NCI-H524 (cell line): ENCODE data around the gene AK9.
"Not testable (repeated sequence)": the region's sequence is repeated elsewhere in the genome, so short reads cannot be mapped to it uniquely, and the experiment has no call there.

Experiments
- DNase-seq, 2 experiments: peaks; one replicate each; lab custom pipeline; 2025; lab: John Stamatoyannopoulos, UW

Gene AK9

DNA sequence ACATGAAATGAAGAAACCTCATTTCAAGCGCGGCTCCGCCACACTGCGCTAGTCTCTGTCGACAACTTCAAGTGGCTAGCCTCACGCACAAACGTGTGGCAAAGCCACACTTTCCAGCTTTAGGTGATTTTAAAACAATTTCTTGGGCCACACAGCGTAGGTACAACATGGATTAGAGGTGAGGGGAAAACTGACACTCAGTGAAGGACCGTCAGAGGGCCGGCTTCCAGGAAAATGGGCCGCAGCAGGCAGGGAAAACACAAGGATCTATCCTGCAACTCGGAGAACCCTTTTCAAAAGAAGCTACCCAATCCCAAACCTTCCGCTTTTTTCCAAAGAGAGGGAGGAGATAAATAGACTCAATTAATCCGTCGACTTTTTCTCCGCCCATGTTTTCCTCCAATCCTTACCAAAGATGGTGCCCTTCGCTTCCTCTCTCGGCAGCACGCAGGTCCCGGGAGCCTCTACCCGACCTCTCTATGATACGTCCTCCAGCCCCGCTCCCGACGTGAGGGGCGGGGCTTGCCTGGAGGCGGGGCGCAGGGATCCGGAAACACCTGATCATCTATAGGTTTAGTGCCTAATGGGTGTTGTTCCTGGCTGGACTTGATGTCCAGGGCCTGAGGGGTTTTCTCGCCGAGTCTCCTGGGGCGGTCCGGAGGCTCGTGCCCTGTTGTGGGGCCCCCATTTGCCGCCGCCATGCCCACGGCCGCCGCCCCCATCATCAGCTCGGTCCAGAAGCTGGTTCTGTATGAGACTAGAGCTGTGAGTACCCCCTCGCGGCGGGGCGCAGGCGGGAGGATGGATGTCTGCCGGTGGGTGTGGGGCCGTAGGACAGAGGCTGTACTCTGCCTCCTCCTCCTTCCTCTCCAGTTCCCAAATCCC lies at the start of gene AK9, which contains the start of gene FIG4:
AK9 (minus strand) TSS at position 466 of the 885 bp plus-strand sequence. CDS start 15,457 bp downstream, outside the sequence.
FIG4 (plus strand) TSS at position 560 of the 885 bp plus-strand sequence; CDS start at position 700, 140 bp downstream.
- DNase-seq = peak; percentile 91 to 95

DNA sequence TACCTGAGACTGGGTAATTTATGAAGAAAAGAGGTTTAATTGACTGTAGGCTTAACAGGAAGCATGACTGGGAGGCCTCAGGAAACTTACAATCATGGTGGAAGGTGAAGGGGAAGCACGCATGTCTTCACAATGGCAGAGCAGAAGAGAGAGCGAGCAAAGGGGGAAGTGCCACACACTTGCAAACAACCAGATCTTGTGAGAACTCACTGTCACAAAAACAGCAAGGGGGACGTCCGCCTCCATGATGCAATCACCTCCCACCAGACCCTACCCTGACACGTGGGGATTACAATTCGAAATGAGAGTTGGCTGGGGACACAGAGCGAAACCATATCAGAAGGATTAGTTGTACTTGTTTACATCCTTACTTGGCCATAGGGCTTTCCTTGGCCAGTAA lies 49.8 kb upstream of the AK9 start:
- peak in 1 of 2 experiments; percentile 5 for DNase-seq

DNA sequence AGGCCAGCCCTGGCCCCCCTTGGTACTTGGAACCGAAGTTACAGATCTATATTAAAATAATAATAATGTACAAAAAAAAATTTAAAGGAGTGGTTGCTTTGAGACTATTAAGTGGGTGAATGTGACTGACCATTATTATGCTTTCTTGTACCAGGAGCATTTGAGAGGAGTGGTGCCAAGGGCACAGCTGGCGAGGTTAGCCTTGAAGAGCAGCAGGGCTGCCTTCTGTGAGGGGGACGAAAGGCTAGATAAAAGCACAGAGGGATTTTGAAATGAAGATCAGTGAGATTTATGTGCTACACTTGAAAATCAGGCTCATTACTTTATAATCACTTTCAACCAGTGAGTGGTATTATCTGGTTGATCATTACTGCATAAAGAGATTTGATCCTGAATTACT lies 48.7 kb upstream of the AK9 start:
- DNase-seq = peak; percentile 63 to 87

DNA sequence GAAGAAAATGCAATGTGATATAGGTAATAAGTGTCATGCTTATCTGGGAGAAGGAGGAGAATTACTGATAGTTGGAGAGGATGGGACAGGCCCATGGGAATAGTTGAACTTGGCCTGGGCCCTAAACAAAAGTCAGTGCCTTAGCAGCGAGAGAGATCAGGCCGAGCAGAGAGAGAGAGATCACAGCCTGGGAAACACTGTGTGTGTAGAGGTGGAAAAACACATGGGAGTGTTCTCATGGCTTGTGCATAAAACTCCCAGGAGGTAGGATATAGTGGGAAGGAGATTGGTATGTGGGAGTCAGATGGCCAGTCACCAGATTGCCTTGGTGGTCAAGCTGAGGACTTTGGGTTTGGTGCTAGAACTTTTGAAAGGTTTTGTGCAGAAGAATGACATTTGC lies 47.7 kb upstream of the AK9 start:
- DNase-seq = no peak

DNA sequence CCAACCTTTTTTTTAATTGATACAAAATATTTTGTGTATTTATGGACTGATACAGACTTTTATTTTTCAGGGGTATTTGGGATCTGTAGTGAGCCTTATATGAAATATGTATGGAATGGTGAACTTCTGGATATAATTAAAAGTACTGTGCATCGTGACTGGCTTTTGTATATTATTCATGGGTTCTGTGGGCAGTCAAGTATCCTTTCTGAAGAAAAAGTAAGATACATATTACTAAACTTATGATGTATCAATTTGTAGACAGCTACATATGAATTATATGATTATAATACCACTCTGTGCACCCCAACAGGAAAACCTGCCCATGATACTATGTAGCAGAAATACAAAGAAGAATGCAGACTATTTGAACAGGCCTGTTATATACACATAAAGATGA lies 47.3 kb upstream of the AK9 start:
- DNase-seq = no peak

DNA sequence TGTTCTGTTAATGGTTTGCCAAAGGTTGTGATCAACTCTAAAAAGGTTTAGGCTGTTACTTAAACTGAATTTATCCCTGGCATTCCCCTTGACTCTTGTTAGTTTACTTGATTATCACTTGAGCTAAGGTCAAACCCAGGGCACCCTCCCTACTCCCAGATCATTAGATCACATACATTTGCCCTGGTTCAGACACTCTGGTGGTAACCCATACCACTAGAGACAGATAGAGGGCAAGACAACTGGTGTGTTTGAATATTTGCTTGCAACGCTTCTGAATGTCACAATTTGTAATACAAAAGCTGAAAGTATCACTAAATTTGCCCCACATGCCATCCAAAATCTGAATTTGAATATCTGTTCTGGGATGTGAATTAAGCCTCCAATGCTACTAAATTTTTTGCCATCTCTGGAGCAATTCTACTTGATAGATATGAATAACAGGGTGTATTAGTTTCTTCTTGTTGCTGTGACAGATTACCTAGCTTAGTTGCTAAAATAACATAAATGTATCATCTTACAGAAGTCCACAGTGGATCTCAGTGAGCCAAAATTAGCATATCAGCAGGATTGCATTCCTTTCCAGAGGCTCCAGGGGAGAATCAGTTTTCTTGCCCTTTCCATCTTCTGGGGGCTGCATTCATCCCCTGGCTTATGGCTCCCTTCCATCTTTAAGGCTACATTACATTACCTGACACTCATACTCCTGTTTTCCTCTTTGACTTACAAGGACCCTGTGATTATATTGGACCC lies 45.4 kb upstream of the AK9 start:
- DNase-seq = no peak

DNA sequence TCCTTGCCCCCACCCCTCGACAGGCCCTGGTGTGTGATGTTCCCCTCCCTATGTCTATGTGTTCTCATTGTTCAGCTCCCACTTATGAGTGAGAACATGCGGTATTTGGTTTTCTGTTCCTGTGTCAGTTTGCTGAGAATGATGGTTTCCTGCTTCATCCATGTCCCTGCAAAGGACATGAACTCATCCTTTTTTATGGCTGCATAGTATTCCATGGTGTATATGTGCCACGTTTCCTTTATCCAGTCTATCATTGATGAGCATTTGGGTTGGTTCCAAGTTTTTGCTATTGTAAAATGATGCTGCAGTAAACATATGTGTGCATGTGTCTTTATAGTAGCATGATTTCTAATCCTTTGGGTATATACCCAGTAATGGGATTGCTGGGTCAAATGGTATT lies 34.2 kb upstream of the AK9 start:
- not testable (repeated sequence) for DNase-seq

DNA sequence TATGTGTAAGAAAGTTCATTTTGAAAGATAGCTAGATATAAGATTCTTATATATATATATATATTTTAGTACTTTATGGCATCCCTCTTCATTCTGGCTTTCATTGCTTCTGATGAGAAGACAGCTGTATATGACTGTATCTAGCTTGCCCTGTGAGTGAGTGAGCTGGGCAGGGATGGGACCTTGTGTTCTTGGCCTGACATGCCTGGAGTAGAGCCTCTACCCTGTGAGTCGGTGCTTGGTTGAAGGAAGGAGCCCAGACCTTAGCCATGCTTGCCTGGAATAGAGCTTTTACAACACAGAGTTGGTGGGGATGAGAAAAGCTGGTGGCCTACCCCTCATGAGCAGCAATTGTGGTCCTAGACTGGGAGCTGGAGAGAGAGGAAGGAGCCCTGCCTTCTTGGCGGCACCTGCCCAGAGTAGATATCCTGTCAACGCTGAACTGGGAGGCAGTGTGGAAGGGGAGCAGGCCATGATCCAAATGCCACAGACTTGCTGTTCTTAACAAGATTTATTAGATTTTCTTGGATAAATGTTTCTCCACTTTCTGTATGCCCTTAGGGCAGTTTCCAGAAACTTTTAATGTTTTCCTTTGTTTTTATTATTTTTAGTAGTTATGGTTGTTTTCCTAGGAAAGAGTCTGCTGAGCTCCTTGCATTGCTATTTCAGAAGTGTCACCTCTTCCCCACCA lies 31.7 kb upstream of the AK9 start:
- DNase-seq = no peak

DNA sequence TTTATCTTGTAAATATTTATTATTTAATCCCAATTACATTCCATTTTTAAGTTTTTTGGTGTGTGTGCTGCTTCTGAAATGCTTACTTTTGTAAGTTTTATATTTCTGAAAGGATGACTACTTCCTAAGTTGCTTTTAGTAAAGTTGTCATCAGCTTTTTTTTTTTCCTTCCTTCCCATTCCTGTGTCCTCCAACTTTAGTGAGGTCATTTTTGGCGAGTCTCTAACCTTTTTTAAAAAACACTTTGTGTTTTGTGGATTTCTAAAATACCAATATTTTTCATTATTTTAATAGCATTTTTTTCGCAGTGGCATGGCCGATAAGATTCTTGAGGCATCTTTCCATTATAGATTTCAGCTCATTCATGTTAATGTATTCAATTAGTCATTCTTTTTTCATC lies 31.0 kb upstream of the AK9 start:
- no peak for DNase-seq

DNA sequence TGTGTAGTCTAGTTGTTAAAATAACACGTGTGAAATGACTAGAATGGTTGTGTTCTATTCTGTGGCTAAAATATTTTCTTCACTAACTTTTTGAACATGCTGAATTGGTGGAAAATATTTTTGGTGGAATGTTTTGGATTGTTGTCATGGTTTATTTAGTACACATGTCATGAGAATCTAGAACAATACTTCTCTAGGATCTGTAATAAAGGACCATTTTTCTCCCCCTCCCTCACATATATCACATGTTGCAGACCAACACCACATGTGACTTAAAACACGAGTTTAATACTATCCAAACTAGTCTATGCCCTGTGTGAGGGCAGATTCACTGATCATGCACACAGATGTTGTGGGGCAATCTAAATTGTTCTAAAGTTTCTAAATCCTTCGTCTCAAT lies 29.3 kb upstream of the AK9 start:
- DNase-seq = no peak

DNA sequence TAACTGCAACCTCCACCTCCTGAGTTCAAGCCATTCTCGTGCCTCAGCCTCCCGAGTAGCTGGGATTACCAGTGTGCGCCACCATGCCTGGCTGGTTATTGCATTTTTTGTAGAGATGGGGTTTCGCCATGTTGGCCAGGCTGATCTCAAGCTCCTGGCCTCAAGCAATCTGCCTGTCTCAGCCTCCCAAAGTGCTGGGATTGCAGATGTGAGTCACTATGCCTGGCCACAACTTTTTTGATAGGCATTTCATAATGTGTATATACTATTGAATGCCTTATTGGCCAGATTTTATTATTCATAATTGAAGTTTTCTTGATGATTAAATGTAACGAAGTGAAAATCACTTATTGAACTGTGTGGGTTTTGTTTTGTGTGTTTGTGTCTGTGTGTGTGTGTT lies 28.0 kb upstream of the AK9 start:
- DNase-seq = no peak

DNA sequence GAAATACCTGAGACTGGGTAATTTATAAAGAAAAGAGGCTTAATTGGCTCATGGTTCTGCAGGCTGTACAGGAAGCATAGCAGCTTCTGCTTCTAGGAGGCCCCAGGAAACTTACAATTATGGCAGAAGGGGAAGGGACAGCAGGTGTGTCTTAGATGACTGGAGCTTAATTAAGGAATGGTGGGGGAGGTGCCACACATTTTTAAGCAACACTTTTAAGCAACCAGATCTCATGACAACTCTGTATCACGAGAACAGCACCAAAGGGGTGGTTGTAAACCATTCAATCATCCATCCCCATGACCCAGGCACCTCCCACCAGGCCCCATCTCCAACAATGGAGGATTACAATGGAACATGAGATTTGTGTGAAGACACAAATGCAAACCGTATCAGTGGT lies 27.0 kb upstream of the AK9 start:
- peak in 1 of 2 experiments; percentile 35 for DNase-seq

DNA sequence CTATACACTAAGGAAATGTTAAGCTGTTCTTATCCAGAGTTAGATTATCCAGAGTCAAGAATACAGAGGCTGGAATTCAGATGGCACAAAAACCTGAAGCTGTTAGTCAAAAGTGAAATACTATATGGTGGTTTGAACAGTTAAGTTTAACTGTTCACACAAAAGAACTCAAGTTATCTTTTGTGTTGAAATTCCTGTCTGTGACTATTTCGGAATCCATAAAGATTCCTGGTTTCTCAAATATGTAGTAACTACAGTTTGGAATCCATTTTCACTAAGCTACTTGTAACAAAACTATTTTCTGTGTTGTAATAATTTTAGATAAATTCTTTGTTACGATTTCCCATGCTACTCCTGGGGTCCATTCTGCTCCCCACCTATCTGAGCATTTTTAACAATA lies 24.6 kb upstream of the AK9 start:
- DNase-seq = no peak

DNA sequence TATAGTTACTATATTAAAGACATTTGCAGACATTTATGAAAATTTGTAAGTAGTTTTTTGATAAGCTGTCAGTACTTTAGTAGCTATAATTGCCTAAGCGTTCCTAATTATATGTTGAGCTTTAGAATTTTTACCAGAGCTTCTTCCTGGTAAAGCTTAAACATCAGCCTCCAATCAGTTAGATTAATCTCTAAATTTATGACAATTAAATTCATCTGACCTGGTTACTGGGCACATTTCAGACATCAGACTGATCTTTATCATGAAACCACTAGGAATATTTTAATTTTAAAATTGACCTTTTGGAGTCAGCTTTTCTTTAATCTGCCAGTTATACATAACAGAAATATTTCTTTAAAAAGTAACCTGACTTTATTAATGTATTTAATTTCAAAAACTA lies 23.6 kb upstream of the AK9 start:
- no peak for DNase-seq

DNA sequence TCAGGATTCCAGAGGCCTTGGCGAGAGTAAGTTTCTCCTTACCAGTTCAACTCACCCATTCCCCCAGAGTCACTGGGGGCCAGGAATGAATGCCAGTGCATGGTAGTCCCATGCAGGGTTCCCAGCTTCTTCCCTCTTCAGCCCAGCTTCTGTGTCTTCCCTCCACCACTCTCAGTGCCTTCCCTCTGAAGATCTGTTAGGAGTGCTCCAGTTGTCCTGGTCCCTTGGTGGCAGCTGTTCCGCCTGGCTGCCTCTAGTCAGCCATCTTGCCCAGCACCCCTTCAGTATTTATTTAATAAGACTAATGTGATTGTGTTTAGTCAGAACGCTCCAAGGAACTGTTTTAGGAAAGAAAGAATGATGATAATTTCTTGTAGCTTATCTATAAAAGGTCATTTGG lies 23.2 kb upstream of the AK9 start:
- DNase-seq = no peak

DNA sequence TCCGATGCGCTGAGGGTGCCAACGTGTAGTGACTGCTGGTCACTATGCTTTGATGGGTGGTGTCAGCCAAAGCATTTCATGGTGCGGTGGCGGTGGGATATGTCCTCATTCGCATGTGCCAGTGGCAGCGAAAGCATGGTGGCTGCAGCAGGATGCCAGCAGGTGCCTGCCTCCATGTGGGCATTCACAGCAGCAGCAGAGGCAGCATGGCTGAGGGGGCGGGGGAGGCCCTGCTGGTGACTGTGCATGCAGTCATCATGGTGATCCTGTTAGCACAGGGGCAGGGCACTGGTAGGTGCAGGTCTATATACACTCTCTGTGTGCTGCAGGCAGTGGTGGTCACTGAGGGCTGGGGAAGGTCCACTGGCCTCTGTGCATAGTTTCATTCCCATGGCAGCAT lies 22.1 kb upstream of the AK9 start:
- no peak for DNase-seq

DNA sequence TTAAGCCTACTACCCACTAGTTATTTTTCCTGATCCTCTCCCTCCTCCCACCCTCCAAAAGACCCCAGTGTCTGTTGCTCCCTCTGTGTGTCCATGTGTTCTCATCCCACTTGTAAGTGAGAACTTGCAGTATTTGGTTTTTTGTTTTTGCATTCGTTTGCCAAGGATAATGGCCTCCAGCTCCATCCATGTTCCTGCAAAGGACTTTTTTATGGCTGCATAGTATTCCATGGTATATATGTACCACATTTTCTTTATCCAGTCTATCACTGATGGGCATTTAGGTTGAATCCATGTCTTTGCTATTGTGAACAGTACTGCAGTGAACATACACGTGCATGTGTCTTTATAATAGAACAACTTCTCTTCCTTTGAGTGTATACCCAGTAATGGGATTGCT lies 17.1 kb upstream of the AK9 start:
- DNase-seq = not testable (repeated sequence)

DNA sequence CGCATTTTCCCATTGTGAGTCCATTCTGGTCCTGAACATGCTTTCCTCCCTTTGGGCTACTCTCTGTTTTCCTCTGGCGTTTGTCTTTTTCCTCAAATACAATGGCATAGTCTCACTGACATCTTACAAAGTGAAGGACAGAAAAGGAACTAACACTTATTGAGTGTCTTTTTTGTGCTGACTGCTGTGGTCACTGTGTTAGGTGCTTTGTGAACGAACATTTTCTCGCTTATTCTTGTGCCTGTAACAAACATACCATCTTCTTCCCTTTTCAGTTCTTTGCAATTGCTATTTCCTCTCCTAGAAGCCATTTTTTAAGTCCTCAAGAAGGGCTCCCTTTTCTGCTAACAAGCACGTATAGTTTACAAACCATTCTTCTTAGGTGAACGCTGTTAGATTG lies 15.5 kb upstream of the AK9 start:
- DNase-seq = no peak

DNA sequence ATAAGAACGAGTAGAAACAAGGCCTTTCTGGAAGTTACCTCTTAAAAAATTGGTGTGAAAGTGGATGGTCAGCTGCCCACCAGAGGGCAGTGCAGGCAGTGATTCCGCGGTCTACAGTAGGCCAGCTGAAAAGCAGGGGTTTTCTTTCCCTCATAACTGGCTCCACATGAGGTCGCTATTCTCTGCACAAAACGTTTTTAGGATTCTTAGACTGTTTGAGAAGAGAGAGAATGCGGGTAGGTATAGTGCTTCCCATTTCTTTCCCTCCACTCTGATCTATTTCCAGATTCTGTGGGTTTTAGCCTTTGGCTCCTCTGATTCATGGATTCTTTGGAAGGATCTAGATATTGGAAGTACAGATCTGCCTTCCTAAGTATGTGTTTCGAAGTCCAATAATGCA lies 14.3 kb upstream of the AK9 start:
- DNase-seq = peak; percentile 69 to 89

DNA sequence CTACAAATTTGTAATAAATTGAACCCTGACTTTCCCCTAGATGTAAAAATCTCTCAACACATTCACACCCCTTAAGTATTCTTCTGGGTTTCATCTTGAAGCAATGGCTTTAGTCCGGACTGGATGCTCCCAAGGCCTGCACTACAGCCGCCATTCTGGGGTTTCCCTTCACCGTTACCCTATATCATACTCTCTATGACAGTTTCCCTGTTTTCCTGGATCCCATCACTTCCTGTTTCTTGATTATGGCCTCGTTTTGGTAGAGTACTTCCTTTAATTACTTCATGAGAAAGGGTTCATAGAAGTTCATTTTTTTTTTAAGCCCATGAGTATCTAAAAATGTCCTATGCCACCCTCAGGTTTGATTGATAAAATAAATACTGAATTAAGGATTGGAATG lies 11.8 kb upstream of the AK9 start:
- no peak for DNase-seq

DNA sequence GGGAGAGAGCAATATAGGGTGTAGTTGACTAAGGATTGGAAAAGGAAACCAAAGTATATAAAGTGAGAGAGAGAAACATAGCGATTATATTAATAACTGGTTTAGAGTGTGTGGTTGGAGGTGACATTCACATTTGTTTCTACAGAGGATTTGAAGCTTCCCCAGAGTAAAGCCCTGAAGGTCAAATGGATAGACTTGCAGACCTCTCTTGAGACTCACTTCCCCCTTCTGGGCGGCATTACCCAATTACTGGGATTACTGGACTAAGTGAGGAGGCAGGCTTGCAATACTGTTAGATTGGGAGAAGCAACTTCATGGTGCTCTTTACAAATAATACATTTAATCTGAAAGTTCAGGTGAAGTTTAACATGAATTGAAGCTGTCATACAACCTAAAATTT lies 10.8 kb upstream of the AK9 start:
- DNase-seq = no peak

DNA sequence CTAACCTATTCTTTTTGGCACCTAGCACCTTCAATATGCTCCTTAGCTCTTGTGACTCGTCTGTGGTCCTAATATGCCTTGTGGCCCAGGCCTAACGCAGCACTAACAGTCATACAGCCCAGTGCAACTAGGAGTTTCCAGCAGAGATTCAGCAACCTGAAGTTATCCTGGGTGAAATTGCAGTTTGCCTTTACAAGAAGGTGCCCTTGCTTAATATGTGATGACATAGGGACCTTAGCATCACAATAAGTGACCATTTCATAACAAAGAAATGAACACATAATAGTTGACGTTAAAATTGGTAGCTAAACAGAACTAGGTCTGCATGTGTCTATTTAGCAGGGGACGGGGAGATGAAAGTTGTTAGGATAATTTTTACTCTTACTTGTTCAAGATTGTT lies 10.2 kb upstream of the AK9 start:
- DNase-seq = no peak

DNA sequence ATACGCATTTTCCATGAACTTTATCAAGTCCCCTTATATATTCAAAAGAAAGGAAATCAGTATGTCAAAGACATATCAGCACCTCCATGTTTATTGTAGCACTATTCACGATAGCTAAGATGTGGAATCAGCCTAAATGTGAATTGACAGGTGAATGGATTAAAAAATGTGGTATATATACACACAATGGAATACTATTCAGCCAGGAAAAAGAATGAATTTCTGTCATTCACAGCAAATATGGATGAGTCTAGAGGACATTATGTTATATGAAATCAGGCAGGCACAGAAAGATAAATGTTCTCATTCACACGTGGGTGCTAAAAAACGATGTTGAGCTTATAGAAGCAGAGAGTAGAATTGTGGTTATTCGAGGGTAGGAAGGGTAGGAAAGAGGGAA lies 5.4 kb upstream of the AK9 start:
- no peak for DNase-seq
